Neural crest cell (in vitro differentiated cells): Measurements from ENCODE around the gene FZD10. TPM values are rescaled to one million over a fixed set of nuclear protein-coding genes. Genes with fewer than 3 reads are reported as not detected.

Experiments
- DNase-seq: peaks from one replicate; pipeline ENCODE4 v3.0.0; 2021; ENCODE audit warnings: low read depth, mixed read lengths, low spot score
- H3K27ac Mint-ChIP-seq: one replicate; pipeline ENCODE4 v1.8.0; 2021; ENCODE audit warnings: mild to moderate bottlenecking, mixed read lengths; ENCODE audit not compliant: unreplicated experiment
- H3K27me3 Mint-ChIP-seq: 2 replicates; pipeline ENCODE4 v1.8.0; 2021; ENCODE audit warnings: low read depth, mild to moderate bottlenecking, mixed read lengths
- H3K36me3 Mint-ChIP-seq: 2 replicates; pipeline ENCODE4 v1.8.0; 2021; ENCODE audit warnings: low read depth, mild to moderate bottlenecking, mixed read lengths
- H3K4me1 Mint-ChIP-seq: 2 replicates; pipeline ENCODE4 v1.8.0; 2021; ENCODE audit warnings: mixed read lengths
- H3K4me3 Mint-ChIP-seq: one replicate; pipeline ENCODE4 v1.8.0; 2021; ENCODE audit warnings: mild to moderate bottlenecking, mixed read lengths
- H3K9me3 Mint-ChIP-seq: 2 replicates; pipeline ENCODE4 v1.8.0; 2021; ENCODE audit warnings: mixed read lengths
- CTCF ChIP-seq: fragments of 200-600 bp; sonication (generic); conservative IDR thresholded peaks from 2 replicates; pipeline ENCODE4 v1.5.0; 2021; ENCODE audit warnings: antibody characterized with exemption, mild to moderate bottlenecking
- total RNA-seq: library from RNA; stranded (reverse); gene quantifications from 2 replicates; pipeline ENCODE4 v1.2.1, GENCODE V29; 2021

Gene FZD10
- total RNA-seq, 1 donor from 2014 or later, result 15.5 TPM

GRCh38 chr12:130170611-130171010 is 8.3 kb downstream of the FZD10 start:
- H3K27me3 Mint-ChIP-seq, result peaks cover 68% of the 10 kb centered on the region
- no peaks in the 10 kb centered on the region for H3K9me3 Mint-ChIP-seq
- H3K4me3 Mint-ChIP-seq, result no peak overlapping the region
- no peak overlapping the region for H3K27ac Mint-ChIP-seq
- H3K4me1 Mint-ChIP-seq, result peaks cover 20% of the 10 kb centered on the region
- no peaks in the 10 kb centered on the region for H3K36me3 Mint-ChIP-seq
- no peak for TF ChIP-seq CTCF
- no peak for DNase-seq

- Mint-ChIP-seq H3K4me1 (peaks cover 13% of the 10 kb centered on the region), H3K27me3 (peaks cover 9% of the 10 kb centered on the region), H3K9me3 (peaks cover 4% of the 10 kb centered on the region), H3K36me3 (peaks cover 2% of the 10 kb centered on the region), H3K27ac (peak overlapping the region; percentile 71), H3K4me3 (no peak overlapping the region)
- DNase-seq, result no peak
- TF ChIP-seq CTCF, result no peak
These were observed 15.5 kb downstream of the FZD10 start for GRCh38 chr12:130177635-130178242.

- H3K36me3 Mint-ChIP-seq, result peaks cover 2% of the 10 kb centered on the region
- no peak overlapping the region for H3K4me3 Mint-ChIP-seq
- no peak for TF ChIP-seq CTCF
- no peak for DNase-seq
- H3K4me1 Mint-ChIP-seq, result peaks cover 13% of the 10 kb centered on the region
- peaks cover 6% of the 10 kb centered on the region for H3K27me3 Mint-ChIP-seq
- no peak overlapping the region for H3K27ac Mint-ChIP-seq
- H3K9me3 Mint-ChIP-seq, result peaks cover 4% of the 10 kb centered on the region
These were observed 16.0 kb downstream of the FZD10 start for GRCh38 chr12:130178282-130178681.

DNA sequence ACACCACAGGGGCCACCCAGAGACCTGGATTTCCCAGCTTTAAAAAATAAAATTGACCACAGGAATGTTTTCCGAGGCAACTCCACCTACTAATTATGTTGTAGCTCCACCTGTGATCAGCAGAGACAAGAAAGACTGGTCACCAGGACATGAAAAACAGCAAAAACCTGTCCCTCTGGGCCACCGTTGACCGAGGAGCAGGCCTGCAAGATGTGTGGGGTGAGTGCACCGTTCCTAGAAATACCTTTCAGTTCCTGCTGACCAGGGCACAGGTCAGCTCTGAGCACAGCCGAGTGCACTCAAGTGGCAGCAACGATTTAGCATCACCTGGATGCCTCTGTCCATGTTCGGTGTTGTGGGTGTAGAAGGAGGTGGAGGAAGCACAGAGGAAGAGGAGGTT is 16.9 kb downstream of the FZD10 start:
- H3K4me3 Mint-ChIP-seq, result no peak overlapping the region
- TF ChIP-seq CTCF, result no peak
- peaks cover 2% of the 10 kb centered on the region for H3K36me3 Mint-ChIP-seq
- peaks cover 4% of the 10 kb centered on the region for H3K9me3 Mint-ChIP-seq
- no peak for DNase-seq
- peaks cover 3% of the 10 kb centered on the region for H3K27me3 Mint-ChIP-seq
- no peak overlapping the region for H3K27ac Mint-ChIP-seq
- H3K4me1 Mint-ChIP-seq, result peaks cover 13% of the 10 kb centered on the region

DNA sequence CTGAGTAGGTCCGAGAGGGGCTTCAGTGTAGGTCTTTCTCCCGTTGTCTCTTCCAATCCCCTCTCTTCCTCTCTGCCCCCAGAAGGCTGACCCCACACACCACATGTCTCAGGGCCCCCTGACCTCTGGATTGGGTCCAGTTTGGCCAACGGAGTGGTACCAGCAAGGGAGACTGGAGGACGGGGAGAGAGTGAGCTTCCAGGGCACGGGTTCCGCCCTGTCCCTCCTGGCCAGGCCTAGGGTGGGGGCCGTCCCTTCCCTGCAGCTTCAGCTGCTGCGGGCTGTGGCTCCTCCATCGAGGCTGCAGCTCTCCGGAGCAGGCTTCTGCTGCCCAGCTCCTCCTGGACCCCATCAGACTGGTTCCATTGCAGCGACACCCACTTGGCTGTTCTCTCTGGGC is 17.4 kb downstream of the FZD10 start:
- Mint-ChIP-seq H3K9me3 (peaks cover 4% of the 10 kb centered on the region), H3K27me3 (peaks cover 3% of the 10 kb centered on the region), H3K36me3 (peaks cover 2% of the 10 kb centered on the region), H3K4me1 (peaks cover 13% of the 10 kb centered on the region), H3K27ac (no peak overlapping the region), H3K4me3 (no peak overlapping the region)
- TF ChIP-seq CTCF, result no peak
- DNase-seq, result no peak
